Superior temporal gyrus (tissue), 1 donor: ENCODE measurements around the gene ADAMTS2.
"Not testable (repeated sequence)": the region's sequence is repeated elsewhere in the genome, so short reads cannot be mapped to it uniquely, and the experiment has no call there.

ENCODE experiments used
- DNase-seq: peaks from one replicate; pipeline ENCODE4 v3.0.0-alpha.2; 2016; ENCODE audit errors: extremely low spot score

Gene ADAMTS2

DNA sequence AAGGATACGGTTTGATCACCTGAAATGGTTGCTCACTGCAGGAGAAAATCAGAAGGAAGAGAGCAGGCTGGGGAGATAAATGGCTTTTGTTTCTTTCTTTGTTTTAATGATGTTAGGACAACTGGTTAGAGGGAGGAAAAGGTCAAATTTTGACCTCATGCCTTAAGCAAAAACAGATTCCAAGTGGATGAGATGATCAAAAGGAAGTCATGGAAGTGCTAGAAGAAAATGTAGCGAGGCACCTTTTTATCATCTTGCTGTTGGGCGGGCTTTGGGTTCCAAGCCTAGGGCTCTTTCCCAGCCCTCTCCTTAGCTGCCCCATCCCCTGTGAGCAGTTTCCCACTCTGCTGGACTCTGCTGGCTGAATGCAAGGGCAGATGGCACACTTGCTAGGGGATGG is 127.9 kb downstream of the ADAMTS2 start:
- no peak for DNase-seq

GRCh38 chr5:179216381-179216780 is 128.9 kb downstream of the ADAMTS2 start:
- not testable (repeated sequence) for DNase-seq

GRCh38 chr5:179215576-179215975 is 129.7 kb downstream of the ADAMTS2 start:
- DNase-seq, result no peak

GRCh38 chr5:179214678-179215077 is 130.6 kb downstream of the ADAMTS2 start:
- DNase-seq, result no peak

GRCh38 chr5:179212870-179213269 is 132.4 kb downstream of the ADAMTS2 start:
- DNase-seq, result no peak

GRCh38 chr5:179211631-179212030 is 133.6 kb downstream of the ADAMTS2 start:
- no peak for DNase-seq

- DNase-seq, result no peak
These were observed 134.2 kb downstream of the ADAMTS2 start for GRCh38 chr5:179211068-179211467.

- DNase-seq, result no peak
These were observed 134.8 kb downstream of the ADAMTS2 start for GRCh38 chr5:179210478-179210877.

DNA sequence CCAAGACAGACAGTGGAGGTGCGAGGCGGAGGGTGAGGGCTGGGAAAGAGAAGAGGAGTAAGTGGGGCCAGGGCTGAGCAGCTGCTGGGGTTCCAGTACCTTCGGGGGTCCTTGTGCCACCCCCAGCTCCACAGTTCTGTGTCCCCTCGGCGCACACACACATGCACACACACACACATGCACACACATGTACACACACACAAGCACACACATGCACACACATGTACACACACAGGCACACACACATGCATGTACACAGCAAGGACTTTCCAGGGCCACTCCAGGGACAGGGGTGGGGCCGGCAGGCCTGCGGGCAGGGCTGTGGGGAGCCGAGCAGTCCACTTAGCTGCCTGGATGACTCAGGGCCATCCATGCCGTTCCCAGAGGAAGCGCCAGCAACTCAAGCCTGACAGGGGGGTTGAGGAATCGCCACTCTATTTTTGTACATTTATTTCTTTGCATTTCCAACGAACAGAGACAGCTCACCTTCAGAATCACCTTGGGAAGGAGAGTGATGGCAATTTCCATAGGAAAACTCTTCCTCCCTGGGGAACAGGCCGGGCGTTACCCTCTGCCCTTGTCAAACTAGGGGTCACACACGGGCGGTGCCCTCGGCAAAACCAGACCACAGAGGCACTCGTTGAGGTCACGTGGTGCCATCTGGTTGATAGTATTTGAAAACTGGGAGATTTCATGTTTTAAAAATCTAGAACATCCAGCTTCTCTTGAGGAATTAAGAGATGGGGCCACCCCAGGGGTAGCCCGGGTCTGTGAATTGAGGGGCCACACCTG is 135.7 kb downstream of the ADAMTS2 start:
- no peak for DNase-seq

- no peak for DNase-seq
These were observed 136.4 kb downstream of the ADAMTS2 start for GRCh38 chr5:179208706-179209358.

- DNase-seq, result no peak
These were observed 137.1 kb downstream of the ADAMTS2 start for GRCh38 chr5:179207920-179208705.

- no peak for DNase-seq
These were observed 137.8 kb downstream of the ADAMTS2 start for GRCh38 chr5:179207470-179207869.

- DNase-seq, result no peak
These were observed 138.9 kb downstream of the ADAMTS2 start for GRCh38 chr5:179206366-179206765.

DNA sequence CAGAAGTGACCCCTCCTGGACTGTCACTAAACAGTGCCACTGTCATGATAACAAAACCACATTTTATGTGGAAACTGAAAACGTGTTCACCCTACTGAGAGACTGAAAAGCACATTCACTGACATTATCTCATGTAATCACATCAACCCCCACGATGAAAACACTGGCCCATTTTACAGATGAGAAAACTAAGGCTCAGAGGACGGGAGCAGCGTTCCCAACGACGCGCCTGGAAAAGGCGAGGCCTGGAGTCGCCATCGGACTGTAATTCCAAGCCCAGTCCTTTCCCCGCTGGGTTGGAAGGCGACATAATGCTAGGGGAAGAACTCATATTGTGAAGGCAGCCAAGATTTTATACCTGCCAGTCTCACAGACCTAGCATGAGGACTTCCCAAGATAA is 140.0 kb downstream of the ADAMTS2 start:
- no peak for DNase-seq

DNA sequence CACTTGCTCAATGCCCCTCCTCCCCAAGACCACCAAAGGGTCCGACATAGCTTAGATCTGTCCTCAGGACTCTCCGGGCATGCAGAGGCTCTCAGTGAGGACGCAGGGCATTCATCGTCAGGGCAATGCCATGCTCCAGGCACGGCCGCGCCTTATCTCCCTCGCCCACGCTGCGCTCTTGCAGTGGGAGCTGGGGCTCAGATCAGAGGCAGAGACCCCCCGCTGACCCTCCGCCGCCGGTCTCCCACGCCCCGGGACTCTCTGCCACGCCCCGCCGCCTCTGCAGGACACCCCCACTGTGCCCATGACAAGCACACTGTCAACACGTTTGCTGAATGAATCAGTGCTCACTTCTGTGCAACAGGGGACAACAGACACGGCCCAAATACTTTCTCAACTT is 140.7 kb downstream of the ADAMTS2 start:
- DNase-seq, result no peak

DNA sequence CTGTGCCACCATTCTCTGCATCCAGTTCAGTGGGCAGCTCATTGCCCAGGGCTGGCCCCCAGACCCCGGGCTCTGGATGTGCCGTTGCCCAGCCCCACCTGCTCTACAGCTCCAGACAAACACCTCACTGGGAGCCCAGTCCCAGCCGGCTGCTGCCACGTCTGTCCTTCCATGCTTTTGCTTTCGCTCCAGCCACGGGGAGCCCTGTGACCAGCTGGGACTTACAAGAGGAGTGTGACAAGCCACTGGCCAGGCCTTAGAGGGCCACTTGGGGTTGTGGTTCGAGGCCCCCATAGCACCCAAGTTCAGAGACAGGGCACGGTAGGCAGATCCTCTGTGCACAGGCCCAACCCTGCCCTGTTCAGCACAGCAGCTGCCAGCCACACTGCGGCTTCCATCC is 142.0 kb downstream of the ADAMTS2 start:
- DNase-seq, result no peak

- no peak for DNase-seq
These were observed 143.3 kb downstream of the ADAMTS2 start for GRCh38 chr5:179201986-179202385.

- DNase-seq, result no peak
These were observed 146.0 kb downstream of the ADAMTS2 start for GRCh38 chr5:179199246-179199645.

- no peak for DNase-seq
These were observed 146.4 kb downstream of the ADAMTS2 start for GRCh38 chr5:179198825-179199224.

- DNase-seq, result peak; percentile 16
These were observed 148.7 kb downstream of the ADAMTS2 start for GRCh38 chr5:179196405-179197079.

- DNase-seq, result peak; percentile 29
These were observed 149.5 kb downstream of the ADAMTS2 start for GRCh38 chr5:179195561-179196404.
